Measurements from ENCODE around the gene STK11.

STK11 gene

DNA sequence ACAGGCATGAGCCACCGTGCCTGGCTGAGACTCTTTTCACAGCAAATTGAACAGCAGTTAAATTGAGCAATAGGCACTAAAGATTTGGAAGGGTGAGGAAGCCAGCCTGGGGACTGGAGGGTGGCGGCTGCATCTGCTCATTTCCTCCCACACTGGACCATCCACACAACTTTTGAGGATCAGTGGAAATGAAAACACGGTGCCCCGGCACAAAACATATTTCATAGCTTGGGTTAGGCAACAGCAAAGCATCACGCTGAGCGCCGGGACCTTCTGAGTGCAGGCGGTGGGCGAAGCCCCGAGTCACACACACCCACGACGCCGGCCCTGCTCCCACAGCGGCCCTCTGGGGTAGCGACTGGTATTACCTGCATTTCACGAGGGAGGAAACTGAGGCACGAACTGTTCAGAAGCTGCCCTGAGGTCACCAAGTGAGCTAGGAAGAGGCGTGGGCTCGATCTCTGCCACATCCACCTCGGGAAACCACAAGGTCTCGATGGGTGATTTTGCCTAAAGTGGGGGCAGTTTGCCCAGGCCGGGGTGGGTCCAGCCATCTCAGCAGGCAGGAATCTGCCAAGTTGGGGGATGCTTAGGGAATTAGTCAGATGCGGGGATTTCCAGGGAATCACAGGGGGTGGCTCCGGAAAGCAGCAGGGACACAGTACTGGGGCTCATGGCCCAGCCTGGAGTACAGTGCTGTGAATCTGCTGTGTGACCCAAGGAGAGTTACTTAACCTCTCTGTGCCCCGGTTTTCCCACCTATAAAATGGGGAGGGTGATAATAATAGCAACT is 28.1 kb upstream of the STK11 start:
- peak; percentile 36 to 45 for DNase-seq
- Histone ChIP-seq H3K23ac (ENCODE audit: low read length) (no peak overlapping the region), H3K4me1 (ENCODE audit: control insufficient read depth in 1 of 2, insufficient read depth in 2 of 2, low read length in 2 of 2) (peaks cover 20 to 22% of the 10 kb centered on the region in 2 experiments), H3K4me3 (ENCODE audit: low read depth, low read length) (no peak overlapping the region), H3K36me3 (ENCODE audit: control insufficient read depth in 1 of 2, insufficient read depth in 2 of 2, low read length in 2 of 2) (no peaks in the 10 kb centered on the region), H2BK5ac (ENCODE audit: low read depth, low read length, poor library complexity) (no peak overlapping the region), H4K91ac (ENCODE audit: low read depth, low read length) (no peak overlapping the region), H3K4ac (ENCODE audit: low read depth, low read length) (no peak overlapping the region), H3K18ac (ENCODE audit: low read length) (no peak overlapping the region), H2BK120ac (ENCODE audit: insufficient read depth, low read length, poor library complexity) (peak overlapping the region; percentile 7), H3K27me3 (ENCODE audit: insufficient read depth, low read length) (no peaks in the 10 kb centered on the region), H3K79me2 (ENCODE audit: control insufficient read depth, insufficient read depth, low read length, poor library complexity) (peaks cover 9% of the 10 kb centered on the region), H3K27ac (ENCODE audit: low read depth, low read length) (no peak overlapping the region), H3K9me3 (ENCODE audit: insufficient read depth, low read depth, low read length) (no peaks in the 10 kb centered on the region), H4K12ac (ENCODE audit: low read depth, low read length) (no peak overlapping the region), H3K14ac (ENCODE audit: low read length) (no peak overlapping the region), H3K9ac (ENCODE audit: low read length) (no peak overlapping the region), H3K4me2 (ENCODE audit: low read length) (no peak overlapping the region), H3K79me1 (ENCODE audit: low read length) (peaks cover 25% of the 10 kb centered on the region), H4K8ac (ENCODE audit: low read depth, low read length) (no peak overlapping the region), H2AK5ac (ENCODE audit: low read length) (peak overlapping the region; percentile 88), H2AFZ (ENCODE audit: insufficient read depth, low read length, poor library complexity) (no peak overlapping the region), H2BK12ac (ENCODE audit: low read length) (peak overlapping the region; percentile 6)
- WGBS (ENCODE audit: extremely low coverage, insufficient coverage, insufficient read length), result no CpG with 5 or more reads among the region's 25 CpGs

- Histone ChIP-seq H3K27me3 (ENCODE audit: insufficient read depth, low read length) (no peaks in the 10 kb centered on the region), H3K18ac (ENCODE audit: low read length) (peak overlapping the region; percentile 57), H2BK5ac (ENCODE audit: low read depth, low read length, poor library complexity) (peak overlapping the region; percentile 34), H2BK12ac (ENCODE audit: low read length) (peak overlapping the region; percentile 20), H4K91ac (ENCODE audit: low read depth, low read length) (peak overlapping the region; percentile 52), H3K79me1 (ENCODE audit: low read length) (peaks cover 24% of the 10 kb centered on the region), H3K36me3 (ENCODE audit: control insufficient read depth in 1 of 2, insufficient read depth in 2 of 2, low read length in 2 of 2) (no peaks in the 10 kb centered on the region), H2AK5ac (ENCODE audit: low read length) (no peak overlapping the region), H3K4me2 (ENCODE audit: low read length) (peak overlapping the region; percentile 2), H3K4ac (ENCODE audit: low read depth, low read length) (no peak overlapping the region), H4K8ac (ENCODE audit: low read depth, low read length) (peak overlapping the region; percentile 23), H3K4me3 (ENCODE audit: low read depth, low read length) (no peak overlapping the region), H2BK120ac (ENCODE audit: insufficient read depth, low read length, poor library complexity) (peak overlapping the region; percentile 9), H3K14ac (ENCODE audit: low read length) (peak overlapping the region; percentile 32), H3K23ac (ENCODE audit: low read length) (no peak overlapping the region), H2AFZ (ENCODE audit: insufficient read depth, low read length, poor library complexity) (no peak overlapping the region), H3K79me2 (ENCODE audit: control insufficient read depth, insufficient read depth, low read length, poor library complexity) (no peaks in the 10 kb centered on the region), H3K4me1 (ENCODE audit: control insufficient read depth in 1 of 2, insufficient read depth in 2 of 2, low read length in 2 of 2) (peaks cover 29 to 31% of the 10 kb centered on the region in 2 experiments), H3K9me3 (ENCODE audit: insufficient read depth, low read depth, low read length) (no peaks in the 10 kb centered on the region), H3K27ac (ENCODE audit: low read depth, low read length) (peak overlapping the region; percentile 45), H3K9ac (ENCODE audit: low read length) (no peak overlapping the region), H4K12ac (ENCODE audit: low read depth, low read length) (no peak overlapping the region)
- no CpG with 5 or more reads among the region's 11 CpGs for WGBS (ENCODE audit: extremely low coverage, insufficient coverage, insufficient read length)
- peak; percentile 60 to 75 for DNase-seq
Observed at GRCh38 chr19:1181606-1182005, 24.0 kb upstream of the STK11 start.

GRCh38 chr19:1182068-1182467 is 23.5 kb upstream of the STK11 start:
- Histone ChIP-seq H3K27me3 (ENCODE audit: insufficient read depth, low read length) (no peaks in the 10 kb centered on the region), H2AK5ac (ENCODE audit: low read length) (peak overlapping the region; percentile 2), H3K4me2 (ENCODE audit: low read length) (peak overlapping the region; percentile 2), H3K9me3 (ENCODE audit: insufficient read depth, low read depth, low read length) (no peaks in the 10 kb centered on the region), H3K4ac (ENCODE audit: low read depth, low read length) (no peak overlapping the region), H4K12ac (ENCODE audit: low read depth, low read length) (no peak overlapping the region), H2BK12ac (ENCODE audit: low read length) (peak overlapping the region; percentile 20), H3K4me1 (ENCODE audit: control insufficient read depth in 1 of 2, insufficient read depth in 2 of 2, low read length in 2 of 2) (peaks cover 29 to 31% of the 10 kb centered on the region in 2 experiments), H3K79me2 (ENCODE audit: control insufficient read depth, insufficient read depth, low read length, poor library complexity) (no peaks in the 10 kb centered on the region), H3K14ac (ENCODE audit: low read length) (peak overlapping the region; percentile 32), H2BK120ac (ENCODE audit: insufficient read depth, low read length, poor library complexity) (peak overlapping the region; percentile 9), H3K18ac (ENCODE audit: low read length) (peak overlapping the region; percentile 12), H3K27ac (ENCODE audit: low read depth, low read length) (peak overlapping the region; percentile 45), H2AFZ (ENCODE audit: insufficient read depth, low read length, poor library complexity) (no peak overlapping the region), H4K91ac (ENCODE audit: low read depth, low read length) (peak overlapping the region; percentile 52), H3K4me3 (ENCODE audit: low read depth, low read length) (no peak overlapping the region), H3K23ac (ENCODE audit: low read length) (no peak overlapping the region), H2BK5ac (ENCODE audit: low read depth, low read length, poor library complexity) (peak overlapping the region; percentile 34), H3K9ac (ENCODE audit: low read length) (no peak overlapping the region), H3K36me3 (ENCODE audit: control insufficient read depth in 1 of 2, insufficient read depth in 2 of 2, low read length in 2 of 2) (no peaks in the 10 kb centered on the region), H4K8ac (ENCODE audit: low read depth, low read length) (peak overlapping the region; percentile 5), H3K79me1 (ENCODE audit: low read length) (peaks cover 24% of the 10 kb centered on the region)
- WGBS (ENCODE audit: extremely low coverage, insufficient coverage, insufficient read length), result no CpG with 5 or more reads among the region's 10 CpGs
- DNase-seq, result no peak

GRCh38 chr19:1182727-1183126 is 22.9 kb upstream of the STK11 start:
- H4K12ac ChIP-seq (ENCODE audit: low read depth, low read length), result no peak overlapping the region
- peaks cover 29 to 31% of the 10 kb centered on the region in 2 experiments for H3K4me1 ChIP-seq (ENCODE audit: control insufficient read depth in 1 of 2, insufficient read depth in 2 of 2, low read length in 2 of 2)
- H2AK5ac ChIP-seq (ENCODE audit: low read length), result no peak overlapping the region
- no peak overlapping the region for H2BK12ac ChIP-seq (ENCODE audit: low read length)
- H3K14ac ChIP-seq (ENCODE audit: low read length), result no peak overlapping the region
- H3K9me3 ChIP-seq (ENCODE audit: insufficient read depth, low read depth, low read length), result no peaks in the 10 kb centered on the region
- H3K79me2 ChIP-seq (ENCODE audit: control insufficient read depth, insufficient read depth, low read length, poor library complexity), result no peaks in the 10 kb centered on the region
- no peak overlapping the region for H3K4ac ChIP-seq (ENCODE audit: low read depth, low read length)
- no peaks in the 10 kb centered on the region for H3K36me3 ChIP-seq (ENCODE audit: control insufficient read depth in 1 of 2, insufficient read depth in 2 of 2, low read length in 2 of 2)
- DNase-seq, result no peak
- H2AFZ ChIP-seq (ENCODE audit: insufficient read depth, low read length, poor library complexity), result no peak overlapping the region
- H2BK5ac ChIP-seq (ENCODE audit: low read depth, low read length, poor library complexity), result no peak overlapping the region
- H2BK120ac ChIP-seq (ENCODE audit: insufficient read depth, low read length, poor library complexity), result no peak overlapping the region
- H3K23ac ChIP-seq (ENCODE audit: low read length), result no peak overlapping the region
- H4K91ac ChIP-seq (ENCODE audit: low read depth, low read length), result no peak overlapping the region
- H3K79me1 ChIP-seq (ENCODE audit: low read length), result peaks cover 24% of the 10 kb centered on the region
- H3K27me3 ChIP-seq (ENCODE audit: insufficient read depth, low read length), result no peaks in the 10 kb centered on the region
- no peak overlapping the region for H4K8ac ChIP-seq (ENCODE audit: low read depth, low read length)
- H3K18ac ChIP-seq (ENCODE audit: low read length), result no peak overlapping the region
- WGBS (ENCODE audit: extremely low coverage, insufficient coverage, insufficient read length), result no CpG with 5 or more reads among the region's 11 CpGs
- no peak overlapping the region for H3K9ac ChIP-seq (ENCODE audit: low read length)
- H3K27ac ChIP-seq (ENCODE audit: low read depth, low read length), result peak overlapping the region; percentile 56
- no peak overlapping the region for H3K4me2 ChIP-seq (ENCODE audit: low read length)
- H3K4me3 ChIP-seq (ENCODE audit: low read depth, low read length), result no peak overlapping the region

All from trophoblast cell (in vitro differentiated cells and primary cell).